ENCODE data around the gene PTPRM. TPM values are rescaled to one million over a fixed set of nuclear protein-coding genes. Genes with fewer than 3 reads are reported as not detected.
A peak's percentile ranks its signal among the peaks of the same experiment; 100 is the strongest.

Gene PTPRM
- polyA plus RNA-seq, 4 donors, result 2.2 to 31.4 (median 18.1) TPM

DNA sequence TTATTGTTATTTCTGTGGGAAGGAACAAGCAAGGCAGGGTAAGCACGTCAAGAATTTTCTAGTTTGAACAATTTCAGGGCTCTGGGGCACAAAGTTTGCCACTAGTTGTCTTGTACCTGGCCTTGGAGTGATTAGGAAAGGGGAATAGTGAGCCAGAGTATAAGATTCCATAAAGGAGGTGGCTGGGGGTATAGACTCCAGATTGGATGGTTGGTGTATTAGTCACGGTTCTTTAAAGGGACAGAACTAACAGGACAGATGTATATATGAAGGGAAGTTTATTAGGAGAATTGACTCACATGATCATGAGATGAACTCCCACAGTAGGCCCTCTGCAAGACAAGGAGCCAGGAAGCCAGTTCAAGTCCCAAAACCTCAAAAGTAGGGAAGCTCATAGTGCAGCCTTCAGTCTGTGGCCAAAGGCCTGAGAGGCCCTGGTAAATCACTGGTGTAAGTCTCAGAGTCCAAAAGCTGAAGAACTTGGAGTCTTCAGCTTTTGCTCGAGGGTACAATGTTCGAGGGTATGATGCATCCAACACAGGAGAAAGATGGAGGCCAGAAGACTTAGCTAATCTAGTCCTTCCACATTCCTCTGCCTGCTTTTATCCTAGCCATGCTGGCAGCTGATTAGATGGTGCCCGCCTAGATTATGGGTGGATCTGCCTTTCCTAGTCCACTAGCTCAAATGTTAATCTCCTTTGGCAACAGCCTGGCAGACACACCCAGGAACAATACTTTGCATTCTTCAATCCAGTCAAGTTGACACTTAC lies 31.5 kb upstream of the PTPRM start:
- Histone ChIP-seq H3K27me3 (ENCODE audit: control insufficient read depth in 3 of 3, insufficient read depth in 3 of 3, low read length in 3 of 3) (no peaks in the 10 kb centered on the region), H3K4me3 (ENCODE audit: low read depth in 1 of 3, low read length in 3 of 3) (no peak overlapping the region), H3K9me3 (ENCODE audit: control insufficient read depth in 2 of 2, insufficient read depth in 1 of 2, low read depth in 1 of 2, low read length in 1 of 2) (peaks cover 0 to 8% of the 10 kb centered on the region in 2 donors), H3K27ac (ENCODE audit: low read depth in 1 of 3, low read length in 2 of 3) (no peak overlapping the region), H3K4me1 (ENCODE audit: control insufficient read depth in 3 of 3, insufficient read depth in 2 of 3, low read depth in 1 of 3, low read length in 2 of 3) (no peaks in the 10 kb centered on the region), H3K36me3 (ENCODE audit: control insufficient read depth in 3 of 3, insufficient read depth in 2 of 3, low read depth in 1 of 3, low read length in 3 of 3) (no peaks in the 10 kb centered on the region)
- 72 to 84% (median 72%) methylated on average over 5 of the region's 5 CpGs for WGBS, 3 donors
- FAIRE-seq (no peak), DNase-seq (peak in 1 of 2 donors; percentile 17)

- no peak overlapping the region for H3K4me3 ChIP-seq (ENCODE audit: low read depth in 1 of 3, low read length in 3 of 3)
- no peaks in the 10 kb centered on the region for H3K4me1 ChIP-seq (ENCODE audit: control insufficient read depth in 3 of 3, insufficient read depth in 2 of 3, low read depth in 1 of 3, low read length in 2 of 3)
- FAIRE-seq, result no peak
- H3K27ac ChIP-seq (ENCODE audit: low read depth in 1 of 3, low read length in 2 of 3), result no peak overlapping the region
- no peaks in the 10 kb centered on the region for H3K36me3 ChIP-seq (ENCODE audit: control insufficient read depth in 3 of 3, insufficient read depth in 2 of 3, low read depth in 1 of 3, low read length in 3 of 3)
- DNase-seq, result peak in 1 of 2 donors; percentile 7
- peaks cover 0 to 4% of the 10 kb centered on the region in 2 donors for H3K9me3 ChIP-seq (ENCODE audit: control insufficient read depth in 2 of 2, insufficient read depth in 1 of 2, low read depth in 1 of 2, low read length in 1 of 2)
- WGBS, 3 donors, result 82 to 95% (median 89%) methylated on average over 1 of the region's 1 CpG
- H3K27me3 ChIP-seq (ENCODE audit: control insufficient read depth in 3 of 3, insufficient read depth in 3 of 3, low read length in 3 of 3), result no peaks in the 10 kb centered on the region
Observed at GRCh38 chr18:7537145-7537544, 30.0 kb upstream of the PTPRM start.

- DNase-seq (no peak), FAIRE-seq (no peak)
- 77 to 89% (median 78%) methylated on average over 5 of the region's 5 CpGs for WGBS, 3 donors
- no peak overlapping the region for H3K27ac ChIP-seq (ENCODE audit: low read depth in 1 of 3, low read length in 2 of 3)
- no peaks in the 10 kb centered on the region for H3K4me1 ChIP-seq (ENCODE audit: control insufficient read depth in 3 of 3, insufficient read depth in 2 of 3, low read depth in 1 of 3, low read length in 2 of 3)
- H3K4me3 ChIP-seq (ENCODE audit: low read depth in 1 of 3, low read length in 3 of 3), result no peak overlapping the region
- no peaks in the 10 kb centered on the region for H3K36me3 ChIP-seq (ENCODE audit: control insufficient read depth in 3 of 3, insufficient read depth in 2 of 3, low read depth in 1 of 3, low read length in 3 of 3)
- H3K9me3 ChIP-seq (ENCODE audit: control insufficient read depth in 2 of 2, insufficient read depth in 1 of 2, low read depth in 1 of 2, low read length in 1 of 2), result peaks cover 0 to 3% of the 10 kb centered on the region in 2 donors
- no peaks in the 10 kb centered on the region for H3K27me3 ChIP-seq (ENCODE audit: control insufficient read depth in 3 of 3, insufficient read depth in 3 of 3, low read length in 3 of 3)
Observed at GRCh38 chr18:7541835-7542234, 25.3 kb upstream of the PTPRM start.

DNA sequence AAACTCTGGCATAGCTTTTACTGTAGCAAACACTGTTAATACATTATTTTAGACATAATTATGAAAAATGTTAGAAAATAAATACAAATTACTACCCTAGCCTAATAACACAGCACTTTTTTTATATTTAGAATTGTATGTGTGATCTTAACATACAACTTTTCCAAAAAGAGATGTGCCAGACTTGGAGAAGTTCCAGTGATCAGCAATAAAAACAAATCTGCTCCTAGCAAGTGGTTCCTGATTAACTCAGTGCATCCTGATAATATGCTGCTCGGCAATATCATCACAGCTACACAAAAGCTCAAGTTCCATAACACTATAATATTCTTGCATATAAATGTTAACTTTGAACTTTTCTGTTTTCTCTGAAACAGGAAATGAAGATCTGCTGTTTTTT lies 22.4 kb upstream of the PTPRM start:
- WGBS, 3 donors, result 48 to 70% (median 68%) methylated on average over 1 of the region's 1 CpG
- no peak for DNase-seq
- Histone ChIP-seq H3K4me1 (ENCODE audit: control insufficient read depth in 3 of 3, insufficient read depth in 2 of 3, low read depth in 1 of 3, low read length in 2 of 3) (peaks cover 0 to 2% (median 0%) of the 10 kb centered on the region in 3 donors), H3K27me3 (ENCODE audit: control insufficient read depth in 3 of 3, insufficient read depth in 3 of 3, low read length in 3 of 3) (no peaks in the 10 kb centered on the region), H3K4me3 (ENCODE audit: low read depth in 1 of 3, low read length in 3 of 3) (no peak overlapping the region), H3K27ac (ENCODE audit: low read depth in 1 of 3, low read length in 2 of 3) (no peak overlapping the region), H3K36me3 (ENCODE audit: control insufficient read depth in 3 of 3, insufficient read depth in 2 of 3, low read depth in 1 of 3, low read length in 3 of 3) (no peaks in the 10 kb centered on the region), H3K9me3 (ENCODE audit: control insufficient read depth in 2 of 2, insufficient read depth in 1 of 2, low read depth in 1 of 2, low read length in 1 of 2) (no peaks in the 10 kb centered on the region)
- no peak for FAIRE-seq

GRCh38 chr18:7545734-7546133 lies 21.4 kb upstream of the PTPRM start:
- no peaks in the 10 kb centered on the region for H3K9me3 ChIP-seq (ENCODE audit: control insufficient read depth in 2 of 2, insufficient read depth in 1 of 2, low read depth in 1 of 2, low read length in 1 of 2)
- DNase-seq (no peak), FAIRE-seq (no peak)
- WGBS, 3 donors, result 62 to 72% (median 65%) methylated on average over 5 of the region's 5 CpGs
- no peak overlapping the region for H3K27ac ChIP-seq (ENCODE audit: low read depth in 1 of 3, low read length in 2 of 3)
- peaks cover 0 to 2% (median 0%) of the 10 kb centered on the region in 3 donors for H3K4me1 ChIP-seq (ENCODE audit: control insufficient read depth in 3 of 3, insufficient read depth in 2 of 3, low read depth in 1 of 3, low read length in 2 of 3)
- no peaks in the 10 kb centered on the region for H3K27me3 ChIP-seq (ENCODE audit: control insufficient read depth in 3 of 3, insufficient read depth in 3 of 3, low read length in 3 of 3)
- no peaks in the 10 kb centered on the region for H3K36me3 ChIP-seq (ENCODE audit: control insufficient read depth in 3 of 3, insufficient read depth in 2 of 3, low read depth in 1 of 3, low read length in 3 of 3)
- H3K4me3 ChIP-seq (ENCODE audit: low read depth in 1 of 3, low read length in 3 of 3), result no peak overlapping the region

- Histone ChIP-seq H3K4me1 (ENCODE audit: control insufficient read depth in 3 of 3, insufficient read depth in 2 of 3, low read depth in 1 of 3, low read length in 2 of 3) (peaks cover 0 to 2% (median 0%) of the 10 kb centered on the region in 3 donors), H3K9me3 (ENCODE audit: control insufficient read depth in 2 of 2, insufficient read depth in 1 of 2, low read depth in 1 of 2, low read length in 1 of 2) (no peaks in the 10 kb centered on the region), H3K27me3 (ENCODE audit: control insufficient read depth in 3 of 3, insufficient read depth in 3 of 3, low read length in 3 of 3) (no peaks in the 10 kb centered on the region), H3K27ac (ENCODE audit: low read depth in 1 of 3, low read length in 2 of 3) (no peak overlapping the region), H3K4me3 (ENCODE audit: low read depth in 1 of 3, low read length in 3 of 3) (no peak overlapping the region), H3K36me3 (ENCODE audit: control insufficient read depth in 3 of 3, insufficient read depth in 2 of 3, low read depth in 1 of 3, low read length in 3 of 3) (no peaks in the 10 kb centered on the region)
- WGBS, 3 donors, result 81 to 86% (median 82%) methylated on average over 11 of the region's 11 CpGs
- no peak for FAIRE-seq
- DNase-seq, result no peak
Observed at GRCh38 chr18:7548221-7548620, 18.9 kb upstream of the PTPRM start.

- H3K36me3 ChIP-seq (ENCODE audit: control insufficient read depth in 3 of 3, insufficient read depth in 2 of 3, low read depth in 1 of 3, low read length in 3 of 3), result no peaks in the 10 kb centered on the region
- DNase-seq (no peak), FAIRE-seq (no peak)
- no peak overlapping the region for H3K27ac ChIP-seq (ENCODE audit: low read depth in 1 of 3, low read length in 2 of 3)
- H3K4me1 ChIP-seq (ENCODE audit: control insufficient read depth in 3 of 3, insufficient read depth in 2 of 3, low read depth in 1 of 3, low read length in 2 of 3), result peaks cover 0 to 2% (median 0%) of the 10 kb centered on the region in 3 donors
- no peaks in the 10 kb centered on the region for H3K9me3 ChIP-seq (ENCODE audit: control insufficient read depth in 2 of 2, insufficient read depth in 1 of 2, low read depth in 1 of 2, low read length in 1 of 2)
- no peaks in the 10 kb centered on the region for H3K27me3 ChIP-seq (ENCODE audit: control insufficient read depth in 3 of 3, insufficient read depth in 3 of 3, low read length in 3 of 3)
- H3K4me3 ChIP-seq (ENCODE audit: low read depth in 1 of 3, low read length in 3 of 3), result no peak overlapping the region
- 65 to 80% (median 75%) methylated on average over 3 of the region's 3 CpGs for WGBS, 3 donors
Observed at GRCh38 chr18:7548721-7549120, 18.4 kb upstream of the PTPRM start.

GRCh38 chr18:7557973-7558372 lies 9.1 kb upstream of the PTPRM start:
- no peak for FAIRE-seq
- H3K4me3 ChIP-seq (ENCODE audit: low read depth in 1 of 3, low read length in 3 of 3), result no peak overlapping the region
- WGBS, 3 donors, result 47 to 63% (median 47%) methylated on average over 2 of the region's 2 CpGs
- no peaks in the 10 kb centered on the region for H3K9me3 ChIP-seq (ENCODE audit: control insufficient read depth in 2 of 2, insufficient read depth in 1 of 2, low read depth in 1 of 2, low read length in 1 of 2)
- DNase-seq, result no peak
- H3K36me3 ChIP-seq (ENCODE audit: control insufficient read depth in 3 of 3, insufficient read depth in 2 of 3, low read depth in 1 of 3, low read length in 3 of 3), result no peaks in the 10 kb centered on the region
- peak overlapping the region in 1 of 3 donors; percentile 44 for H3K27ac ChIP-seq (ENCODE audit: low read depth in 1 of 3, low read length in 2 of 3)
- no peaks in the 10 kb centered on the region for H3K27me3 ChIP-seq (ENCODE audit: control insufficient read depth in 3 of 3, insufficient read depth in 3 of 3, low read length in 3 of 3)
- H3K4me1 ChIP-seq (ENCODE audit: control insufficient read depth in 3 of 3, insufficient read depth in 2 of 3, low read depth in 1 of 3, low read length in 2 of 3), result no peaks in the 10 kb centered on the region

DNA sequence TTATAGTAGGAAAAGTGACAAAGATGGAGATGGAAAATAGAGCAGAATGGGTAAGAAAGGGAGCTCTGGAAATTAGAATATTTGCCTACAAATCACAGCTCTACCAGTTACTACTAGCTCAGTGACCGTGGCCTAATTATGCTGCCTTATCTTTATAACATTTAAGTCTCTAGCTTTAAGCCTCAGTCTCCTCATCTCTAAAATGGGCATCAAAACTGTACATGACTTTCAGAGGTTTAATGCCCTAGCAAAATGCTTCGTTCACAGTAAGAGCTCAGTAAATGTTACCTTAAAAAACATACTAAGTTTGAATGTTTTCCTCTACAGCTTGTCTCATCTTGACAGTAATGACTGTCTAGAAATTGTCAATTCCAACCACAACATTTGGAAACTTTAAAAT lies 8.3 kb upstream of the PTPRM start:
- Histone ChIP-seq H3K9me3 (ENCODE audit: control insufficient read depth in 2 of 2, insufficient read depth in 1 of 2, low read depth in 1 of 2, low read length in 1 of 2) (no peaks in the 10 kb centered on the region), H3K36me3 (ENCODE audit: control insufficient read depth in 3 of 3, insufficient read depth in 2 of 3, low read depth in 1 of 3, low read length in 3 of 3) (no peaks in the 10 kb centered on the region), H3K27ac (ENCODE audit: low read depth in 1 of 3, low read length in 2 of 3) (no peak overlapping the region), H3K4me3 (ENCODE audit: low read depth in 1 of 3, low read length in 3 of 3) (no peak overlapping the region), H3K27me3 (ENCODE audit: control insufficient read depth in 3 of 3, insufficient read depth in 3 of 3, low read length in 3 of 3) (peaks cover 0 to 1% (median 0%) of the 10 kb centered on the region in 3 donors), H3K4me1 (ENCODE audit: control insufficient read depth in 3 of 3, insufficient read depth in 2 of 3, low read depth in 1 of 3, low read length in 2 of 3) (no peaks in the 10 kb centered on the region)
- no peak for FAIRE-seq
- DNase-seq, result no peak
- 73 to 82% (median 77%) methylated on average over 2 of the region's 2 CpGs for WGBS, 3 donors
